Esophagus squamous epithelium (tissue), 4 donors: ENCODE results near the gene NDUFA11.

Experiments used
- CTCF ChIP-seq, 6 experiments: fragments of 450-650 bp in 4 of 6; fragments of 200-600 bp in 2 of 6; sonication (generic) in 2 of 6; IDR thresholded peaks; one replicate each; pipeline ENCODE4 v1.5.1; 2016 to 2019; ENCODE audit warnings: antibody characterized with exemption in 6 of 6, mild to moderate bottlenecking in 4 of 6, moderate library complexity in 4 of 6
- POLR2A ChIP-seq, 4 donors: fragments of 450-650 bp; IDR thresholded peaks; one replicate each; pipeline ENCODE4 v1.6.1; 2017; ENCODE audit warnings: antibody characterized with exemption in 4 of 4, mild to moderate bottlenecking in 4 of 4, moderate library complexity in 3 of 4

GRCh38 chr19:5937550-5937949 lies 34.0 kb upstream of the NDUFA11 start:
- no peak for TF ChIP-seq CTCF (IDR thresholded peaks at IDR 0.05)
- TF ChIP-seq POLR2A (IDR thresholded peaks at IDR 0.05): no peak
